K562 (cell line): ENCODE data around the gene DCST1. TPM values are rescaled to one million over a fixed set of nuclear protein-coding genes. Genes with fewer than 3 reads are reported as not detected.

Experiments
- ATAC-seq: fragments of 200-7000 bp; cut with Tn5 transposase; 3 replicates; pipeline ENCODE4 v1.9.1; 2020; ENCODE audit warnings: moderate library complexity
- BruUV-seq: library from RNA; stranded (reverse); fragments of 400-500 nt; replicated peaks from 2 replicates; lab custom pipeline; 2021; lab: Mats Ljungman, UMichigan
- CTCF ChIA-PET: fragments of 300-600 bp; formaldehyde crosslinking; extraction: SDS; loops from one replicate; lab custom pipeline; 2021; ENCODE audit warnings: low intra/inter-chr PET ratio; lab: Yijun Ruan, JAX
- POLR2A ChIA-PET: fragments of 300-600, 350-650 bp; sonication (Branson Sonifier 250); formaldehyde crosslinking; extraction: SDS; loops from one replicate; lab custom pipeline; 2021; ENCODE audit warnings: antibody characterized with exemption, inconsistent platforms; lab: Yijun Ruan, JAX
- DNase-seq, 4 experiments: peaks; one replicate each; pipeline versions ENCODE4 v3.0.0 to v3.0.0-alpha.2; 2011 to 2018; ENCODE audit warnings: low spot score in 3 of 4, mixed read lengths in 3 of 4; ENCODE audit errors: extremely low read depth in 1 of 4
- FAIRE-seq: peaks from 2 replicates; lab custom pipeline; 2011; peaks lifted over from hg19 to GRCh38; lab: Jason Lieb, UNC
- H2AFZ ChIP-seq: 2 replicates; pipeline ENCODE4 v1.6.0; 2011; ENCODE audit warnings: low read depth, low read length, control low read depth, inconsistent platforms
- H3K27ac ChIP-seq: fragments of 200-600 bp; 3 replicates; pipeline ENCODE4 v1.8.0; 2011; ENCODE audit warnings: low read depth, mild to moderate bottlenecking, control low read depth, inconsistent platforms, low read length, moderate library complexity, mixed read lengths; ENCODE audit errors: extremely low read depth
- H3K27me3 ChIP-seq, 2 experiments: fragments of 300-600 bp in 1 of 2; 2 replicates in 1 of 2; 3 replicates in 1 of 2; pipeline versions ENCODE4 v1.6.0 to v1.8.0; 2011; ENCODE audit warnings: inconsistent platforms in 2 of 2, low read length in 2 of 2, mild to moderate bottlenecking in 1 of 2, mixed read lengths in 1 of 2, moderate library complexity in 1 of 2; ENCODE audit not compliant: control insufficient read depth in 2 of 2, insufficient read depth in 2 of 2
- H3K36me3 ChIP-seq: fragments of 300-600 bp; 3 replicates; pipeline ENCODE4 v1.8.0; 2011; ENCODE audit warnings: mild to moderate bottlenecking, low read length, inconsistent platforms; ENCODE audit not compliant: control insufficient read depth, insufficient read depth
- H3K4me1 ChIP-seq, 2 experiments: fragments of 200-600 bp in 1 of 2; replicated peaks in 1 of 2; 2 replicates in 1 of 2; 3 replicates in 1 of 2; pipeline versions ENCODE4 v1.5.1 to v1.8.0; 2011; ENCODE audit warnings: inconsistent platforms in 2 of 2, low read length in 2 of 2, mild to moderate bottlenecking in 1 of 2, mixed read lengths in 1 of 2, moderate library complexity in 1 of 2; ENCODE audit not compliant: control insufficient read depth in 2 of 2, insufficient read depth in 2 of 2
- H3K4me2 ChIP-seq: 2 replicates; pipeline ENCODE4 v1.6.1; 2011; ENCODE audit warnings: low read length, control low read depth, inconsistent platforms, mixed read lengths; ENCODE audit not compliant: insufficient read depth
- H3K4me3 ChIP-seq: fragments of 200-600 bp; sonication (generic), shearing (Covaris generic); 2 replicates; pipeline ENCODE4 v1.5.1; 2016; ENCODE audit warnings: control low read depth, inconsistent platforms
- H3K79me2 ChIP-seq: fragments of 200-600 bp; 3 replicates; pipeline ENCODE4 v1.8.0; 2011; ENCODE audit warnings: low read length, inconsistent platforms; ENCODE audit not compliant: control insufficient read depth, insufficient read depth
- H3K9ac ChIP-seq, 2 experiments: 2 replicates each; pipeline versions ENCODE4 v1.6.0 to v1.6.1; 2011; ENCODE audit warnings: low read depth in 2 of 2, low read length in 2 of 2, control low read depth in 1 of 2, inconsistent platforms in 1 of 2, mild to moderate bottlenecking in 1 of 2, mixed read lengths in 1 of 2; ENCODE audit not compliant: insufficient read depth in 1 of 2
- H3K9me1 ChIP-seq: one replicate; pipeline ENCODE4 v1.6.0; 2011; ENCODE audit warnings: inconsistent platforms, mild to moderate bottlenecking, low read length, moderate library complexity; ENCODE audit not compliant: control insufficient read depth, insufficient read depth
- H3K9me3 ChIP-seq: replicated peaks from 2 replicates; pipeline ENCODE4 v1.5.1; 2011; ENCODE audit warnings: low read depth, low read length, inconsistent platforms; ENCODE audit not compliant: control insufficient read depth, insufficient read depth
- H4K20me1 ChIP-seq: replicated peaks from 2 replicates; pipeline ENCODE4 v1.6.1; 2011; ENCODE audit warnings: low read length, inconsistent platforms, mixed read lengths; ENCODE audit not compliant: control insufficient read depth, insufficient read depth
- ATF1 ChIP-seq, 2 experiments: fragments of 450-650 bp in 1 of 2; IDR thresholded peaks; 2 replicates each; pipeline ENCODE4 v1.6.1; 2016; ENCODE audit warnings: missing compliant biosample characterization in 1 of 2, missing genetic modification characterization in 1 of 2
- ATF7 ChIP-seq: fragments of 450-650 bp; IDR thresholded peaks from 2 replicates; pipeline ENCODE4 v1.7.1; 2014; ENCODE audit warnings: mild to moderate bottlenecking, moderate library complexity
- BRCA1 ChIP-seq, 2 experiments: fragments of 450-650 bp in 1 of 2; sonication (generic) in 1 of 2; formaldehyde crosslinking in 1 of 2; IDR thresholded peaks; 2 replicates each; pipeline versions ENCODE4 v1.5.0 to v1.6.1; 2017 to 2020; ENCODE audit warnings: mild to moderate bottlenecking in 1 of 2, missing genetic modification reagents in 1 of 2
- EWSR1 ChIP-seq: fragments of 450-650 bp; IDR thresholded peaks from 2 replicates; pipeline ENCODE4 v1.6.1; 2018; ENCODE audit warnings: borderline replicate concordance, mild to moderate bottlenecking, low read depth, moderate library complexity; ENCODE audit not compliant: partially characterized antibody
- JUND ChIP-seq, 2 experiments: IDR thresholded peaks; 2 replicates in 1 of 2; 3 replicates in 1 of 2; pipeline ENCODE4 v1.6.1; 2011; ENCODE audit warnings: borderline replicate concordance in 2 of 2, low read depth in 2 of 2, low read length in 2 of 2, improper control_type of control experiment in 1 of 2, missing biosample characterization in 1 of 2, missing genetic modification characterization in 1 of 2, missing genetic modification reagents in 1 of 2
- KLF13 ChIP-seq: fragments of 450-650 bp; IDR thresholded peaks from 2 replicates; pipeline ENCODE4 v1.6.1; 2016; ENCODE audit warnings: missing genetic modification characterization, low read depth, mild to moderate bottlenecking, missing compliant biosample characterization, moderate library complexity, borderline replicate concordance
- MTA3 ChIP-seq: fragments of 450-650 bp; formaldehyde crosslinking; IDR thresholded peaks from 2 replicates; pipeline ENCODE4 v1.6.1; 2017; ENCODE audit warnings: mild to moderate bottlenecking, borderline replicate concordance
- MYNN ChIP-seq, 2 experiments: sonication (generic); formaldehyde crosslinking in 1 of 2; IDR thresholded peaks; 2 replicates each; pipeline versions ENCODE4 v1.5.0 to v1.6.1; 2016 to 2020; ENCODE audit warnings: antibody characterized with exemption in 1 of 2, missing genetic modification reagents in 1 of 2
- NFYB ChIP-seq: IDR thresholded peaks from 2 replicates; pipeline ENCODE4 v1.6.1; 2011; ENCODE audit warnings: mild to moderate bottlenecking, moderate library complexity; ENCODE audit not compliant: insufficient read length; ENCODE audit errors: extremely low read depth
- SETDB1 ChIP-seq: IDR thresholded peaks from one replicate; pipeline ENCODE4 v1.6.1; 2012; ENCODE audit warnings: low read length, control low read depth, inconsistent platforms
- SLC30A9 ChIP-seq: fragments of 250-450 bp; sonication (Bioruptor Pico); IDR thresholded peaks from 2 replicates; pipeline ENCODE4 v1.8.0; 2022; ENCODE audit warnings: mild to moderate bottlenecking, moderate library complexity
- SMARCA4 ChIP-seq: fragments of 450-650 bp; IDR thresholded peaks from 2 replicates; pipeline ENCODE4 v1.6.1; 2016
- SNRNP70 ChIP-seq: fragments of 200-400 bp; formaldehyde crosslinking; optimal IDR thresholded peaks from 2 replicates; pipeline ENCODE3; 2017; ENCODE audit warnings: low read depth, low read length
- TAF7 ChIP-seq: fragments of 450-650 bp; IDR thresholded peaks from 2 replicates; pipeline ENCODE4 v1.6.1; 2016; ENCODE audit warnings: missing genetic modification characterization, missing compliant biosample characterization
- TAF9B ChIP-seq: fragments of 450-650 bp; IDR thresholded peaks from 2 replicates; pipeline ENCODE4 v1.6.1; 2018; ENCODE audit warnings: mild to moderate bottlenecking; ENCODE audit not compliant: partially characterized antibody
- TAL1 ChIP-seq: fragments of 450-650 bp; IDR thresholded peaks from 2 replicates; pipeline ENCODE4 v1.6.1; 2016; ENCODE audit warnings: mild to moderate bottlenecking
- ZBTB12 ChIP-seq: fragments of 250-450 bp; sonication (Bioruptor Pico); IDR thresholded peaks from 2 replicates; pipeline ENCODE4 v1.4.0; 2020
- ZZZ3 ChIP-seq: fragments of 450-650 bp; IDR thresholded peaks from 2 replicates; pipeline ENCODE4 v1.6.1; 2016; ENCODE audit warnings: antibody characterized with exemption, mild to moderate bottlenecking, moderate library complexity
- WGBS: fragments of 100-300 bp; shearing (Covaris generic); methylation state at CpG from one replicate; pipeline ENCODE4 v1.1.6; 2016; ENCODE audit warnings: low coverage, mixed read lengths; ENCODE audit not compliant: insufficient coverage; ENCODE audit errors: missing lambda C conversion rate; 5-methylcytosine and 5-hydroxymethylcytosine counted together
- in situ Hi-C: fragments of 300-500 bp; cut with MboI; formaldehyde crosslinking; loops from 4 replicates; pipeline ENCODE4 v1.15.0; 2018; ENCODE audit warnings: inconsistent platforms, mixed read lengths
- intact Hi-C: fragments of 100-400 bp; cut with micrococcal nuclease; formaldehyde crosslinking; loops from 2 replicates; pipeline ENCODE4 v1.14.2; 2022
- polyA plus RNA-seq, 8 experiments: library from polyadenylated mRNA; depleted of rRNA in 4 of 8; stranded (reverse) in 5 of 8; unstranded in 3 of 8; fragments of >200 nt; fragmentation: Nextera tagmentation in 2 of 8; fragmentation: Illumina TruSeq in 1 of 8; extraction: Ambion mirVana in 2 of 8; extraction: Trizol in 1 of 8; gene quantifications; 2 replicates each; pipeline versions ENCODE4 v1.2.1 to v1.2.3, GENCODE V29; 2011 to 2014; ENCODE audit warnings: inconsistent platforms in 1 of 8, missing spikeins in 1 of 8
- total RNA-seq, 7 experiments: library from RNA; depleted of rRNA in 6 of 7; stranded (reverse); fragments of >200 nt in 6 of 7; fragmentation: Illumina TruSeq in 2 of 7; extraction: Trizol in 2 of 7; gene quantifications; 2 replicates each; pipeline versions ENCODE4 v1.2.1 to v1.2.3, GENCODE V29; 2011 to 2021; ENCODE audit warnings: low replicate concordance in 1 of 7
- TF ChIP-seq, protein P1 (sequence below): IDR thresholded peaks from 3 replicates; pipeline ENCODE4 v1.6.1; 2011; ENCODE audit warnings: borderline replicate concordance, mild to moderate bottlenecking; ENCODE audit not compliant: insufficient read length, insufficient read depth

The DCST1 gene
- total and polyA plus RNA-seq, 9 of the 15 experiments (the other 6 are each of a cell fraction or from before 2014, with no cell fraction given): not detected

GRCh38 chr1:155071701-155072100 is 38.1 kb downstream of the DCST1 start:
- peak overlapping the region; percentile 44; the same call in 1 of the 3 replicates for H3K27ac ChIP-seq
- H3K79me2 ChIP-seq: no peaks in the 10 kb centered on the region
- peak in 2 of 4 experiments; percentile 42 to 53 for DNase-seq
- in situ Hi-C loops (no loop called here), intact Hi-C loops (loop anchor here (1.0 to 2.0 kb wide), 2 partner anchors 8 to 13 kb away; partner anchors contain the start of gene EFNA4)
- no peak overlapping the region for H3K4me3 ChIP-seq
- no peak for FAIRE-seq
- peaks cover 26 to 42% of the 10 kb centered on the region in 2 experiments for H3K4me1 ChIP-seq
- no peak for ATAC-seq
- BruUV-seq: no TSS peak
- H3K27me3 ChIP-seq: no peaks in the 10 kb centered on the region
- H3K4me2 ChIP-seq: peak overlapping the region; percentile 76; the same call in 1 of the 2 replicates
- no peaks in the 10 kb centered on the region for H3K9me1 ChIP-seq
- POLR2A ChIA-PET: interaction anchor here (0.6 to 0.7 kb wide), 4 partner anchors 49 to 727 kb away, joined by 3 to 5 read pairs (median 3); partner anchors contain the start of gene CHRNB2
- peak overlapping the region; percentile 87 for H2AFZ ChIP-seq
- no peaks in the 10 kb centered on the region for H3K9me3 ChIP-seq
- H4K20me1 ChIP-seq: no peaks in the 10 kb centered on the region
- peaks cover 15% of the 10 kb centered on the region; the same call in 1 of the 3 replicates for H3K36me3 ChIP-seq
- peak overlapping the region; percentile 48 to 70; a peak in 3 of 4 replicates for H3K9ac ChIP-seq
- CTCF ChIA-PET: no interaction called here
- WGBS: 71% methylated on average over 11 of the region's 14 CpGs
- no peak for TF ChIP-seq SNRNP70
- no peak for TF ChIP-seq ZZZ3
- no peak for TF ChIP-seq MYNN (IDR thresholded peaks at IDR 0.05)
- no peak for TF ChIP-seq MYNN (CRISPR knock-in tag; IDR thresholded peaks at IDR 0.05)
- TF ChIP-seq NFYB: peak; percentile 47
- no peak for TF ChIP-seq SETDB1
- no peak for TF ChIP-seq TAF7 (tag)
- TF ChIP-seq SLC30A9: no peak
- TF ChIP-seq JUND (IDR thresholded peaks at IDR 0.05; ENCODE audit: borderline replicate concordance, low read depth, low read length): peak; percentile 41
- TF ChIP-seq JUND (tag; IDR thresholded peaks at IDR 0.05; ENCODE audit: borderline replicate concordance, low read depth, low read length): peak; percentile 52; the same call in 1 of the 3 replicates
- TF ChIP-seq EWSR1: no peak
- no peak for TF ChIP-seq SMARCA4
- no peak for TF ChIP-seq MTA3
- no peak for TF ChIP-seq TAL1
- no peak for TF ChIP-seq ZBTB12 (CRISPR knock-in tag)
- TF ChIP-seq ATF7: peak; percentile 94
- no peak for TF ChIP-seq BRCA1 (IDR thresholded peaks at IDR 0.05)
- no peak for TF ChIP-seq BRCA1 (CRISPR knock-in tag; IDR thresholded peaks at IDR 0.05)
- no peak for TF ChIP-seq ATF1 (CRISPR knock-in tag; IDR thresholded peaks at IDR 0.05)
- no peak for TF ChIP-seq ATF1 (tag; IDR thresholded peaks at IDR 0.05)
- no peak for TF ChIP-seq KLF13
- TF ChIP-seq TAF9B: no peak
- TF ChIP-seq, protein P1, sequence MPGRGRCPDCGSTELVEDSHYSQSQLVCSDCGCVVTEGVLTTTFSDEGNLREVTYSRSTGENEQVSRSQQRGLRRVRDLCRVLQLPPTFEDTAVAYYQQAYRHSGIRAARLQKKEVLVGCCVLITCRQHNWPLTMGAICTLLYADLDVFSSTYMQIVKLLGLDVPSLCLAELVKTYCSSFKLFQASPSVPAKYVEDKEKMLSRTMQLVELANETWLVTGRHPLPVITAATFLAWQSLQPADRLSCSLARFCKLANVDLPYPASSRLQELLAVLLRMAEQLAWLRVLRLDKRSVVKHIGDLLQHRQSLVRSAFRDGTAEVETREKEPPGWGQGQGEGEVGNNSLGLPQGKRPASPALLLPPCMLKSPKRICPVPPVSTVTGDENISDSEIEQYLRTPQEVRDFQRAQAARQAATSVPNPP: no peak
